SK-N-SH (cell line): ENCODE results near the gene ELMO2.

ENCODE experiments used
- GABPA ChIP-seq: IDR thresholded peaks from 2 replicates; pipeline ENCODE4 v1.4.0; 2012; ENCODE audit warnings: low read depth, mild to moderate bottlenecking
- JUND ChIP-seq: IDR thresholded peaks from 2 replicates; pipeline ENCODE4 v1.4.0; 2012

DNA sequence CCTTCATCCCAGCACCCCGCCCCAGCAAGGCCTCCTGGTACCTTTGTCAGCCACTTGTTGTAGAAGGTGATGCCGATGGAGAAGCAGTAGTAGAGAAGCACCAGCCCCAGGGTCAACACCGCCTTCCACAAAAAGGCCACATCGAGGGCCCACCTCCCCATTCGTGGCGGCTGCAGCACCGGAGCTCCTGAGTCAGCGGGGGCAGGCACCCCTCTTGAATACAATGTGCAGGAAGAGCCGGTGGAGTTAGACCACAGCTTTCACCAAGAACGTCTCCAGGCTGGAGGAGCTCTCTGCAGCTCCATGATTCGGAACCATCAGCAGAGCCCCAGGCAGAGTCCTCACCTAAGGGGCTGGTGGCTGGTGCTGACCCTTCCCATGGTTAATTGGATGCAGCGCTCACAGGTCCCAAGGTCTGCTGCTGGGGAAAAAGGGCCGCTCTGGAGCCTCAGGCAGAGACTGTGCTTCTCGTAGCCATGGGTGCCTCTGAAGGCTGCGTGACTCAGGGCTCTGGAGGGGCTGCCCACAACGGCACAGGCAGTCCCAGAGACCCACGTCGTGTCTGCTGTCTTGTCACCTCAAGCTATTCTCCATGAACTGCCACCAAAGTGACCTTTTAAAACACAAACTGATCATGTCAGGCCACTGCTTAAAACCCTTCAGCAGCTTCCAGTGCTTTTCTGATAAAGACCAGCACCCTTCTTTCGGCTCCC, 47.9 kb downstream of the ELMO2 start:
- TF ChIP-seq JUND: no peak
- TF ChIP-seq GABPA: no peak
